GM18873 (cell line): Measurements from ENCODE around the gene SEC23IP.
A peak's percentile ranks its signal among the peaks of the same experiment; 100 is the strongest.
"Not testable (repeated sequence)": the region's sequence is repeated elsewhere in the genome, so short reads cannot be mapped to it uniquely, and the experiment has no call there.

ENCODE experiments used
- ATAC-seq: cut with Tn5 transposase; IDR thresholded peaks from one replicate; pipeline ENCODE4 v1.9.1; 2021; ENCODE audit warnings: mild to moderate bottlenecking, moderate library complexity, moderate number of reproducible peaks; ENCODE audit not compliant: unreplicated experiment, low FRiP score

Gene SEC23IP

DNA sequence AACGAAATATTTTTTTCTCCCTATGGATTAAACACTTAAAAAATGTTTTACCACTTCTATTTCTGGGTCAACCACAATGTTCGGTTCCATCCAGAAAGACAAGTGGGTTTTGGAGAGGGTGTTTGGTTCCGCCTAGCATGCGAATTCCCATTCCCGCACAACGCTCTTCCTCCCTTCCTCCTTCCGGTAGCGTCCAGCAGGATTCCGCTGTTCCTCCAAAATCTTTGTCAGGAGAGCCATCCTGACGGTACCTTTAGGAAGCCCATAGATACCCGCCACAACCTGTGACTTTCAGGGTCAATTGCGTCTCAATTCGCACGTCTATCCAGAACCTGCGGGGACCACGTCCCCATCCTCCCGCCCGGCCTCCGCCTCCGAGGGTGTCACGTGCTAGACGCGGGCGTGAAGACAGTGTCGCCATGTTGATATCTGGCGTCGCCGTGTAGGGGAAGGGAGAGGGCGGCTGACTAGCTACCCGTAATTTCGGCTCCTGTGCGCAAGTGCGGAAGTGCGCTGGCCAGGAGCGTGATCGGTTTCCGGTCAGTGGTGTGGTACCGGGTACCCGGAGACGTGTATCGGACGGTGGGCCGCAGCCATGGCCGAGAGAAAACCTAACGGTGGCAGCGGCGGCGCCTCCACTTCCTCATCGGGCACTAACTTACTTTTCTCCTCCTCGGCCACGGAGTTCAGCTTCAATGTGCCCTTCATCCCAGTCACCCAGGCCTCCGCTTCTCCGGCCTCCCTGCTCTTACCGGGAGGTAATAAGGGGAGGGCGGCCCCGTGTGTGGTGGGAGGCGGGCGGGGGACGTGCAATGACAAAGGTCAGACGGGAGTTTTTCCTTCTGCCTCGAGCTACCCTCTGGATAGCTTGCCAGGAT lies at the start of gene SEC23IP:
TSS of gene SEC23IP (plus strand) at position 543 of the 878 bp plus-strand sequence. CDS start at position 596, 53 bp downstream.
- peak; percentile 97 for ATAC-seq

- no peak for ATAC-seq
These were observed 46.9 kb upstream of the SEC23IP start for GRCh38 chr10:119845656-119846055.

GRCh38 chr10:119849031-119849789 lies 43.3 kb upstream of the SEC23IP start:
- no peak for ATAC-seq

GRCh38 chr10:119849944-119850343 lies 42.6 kb upstream of the SEC23IP start:
- no peak for ATAC-seq

GRCh38 chr10:119852277-119852676 lies 40.3 kb upstream of the SEC23IP start:
- no peak for ATAC-seq

- ATAC-seq = no peak
These were observed 39.7 kb upstream of the SEC23IP start for GRCh38 chr10:119852822-119853221.

- ATAC-seq = no peak
These were observed 39.0 kb upstream of the SEC23IP start for GRCh38 chr10:119853574-119853973.

GRCh38 chr10:119858063-119858462 lies 34.5 kb upstream of the SEC23IP start:
- ATAC-seq = no peak

DNA sequence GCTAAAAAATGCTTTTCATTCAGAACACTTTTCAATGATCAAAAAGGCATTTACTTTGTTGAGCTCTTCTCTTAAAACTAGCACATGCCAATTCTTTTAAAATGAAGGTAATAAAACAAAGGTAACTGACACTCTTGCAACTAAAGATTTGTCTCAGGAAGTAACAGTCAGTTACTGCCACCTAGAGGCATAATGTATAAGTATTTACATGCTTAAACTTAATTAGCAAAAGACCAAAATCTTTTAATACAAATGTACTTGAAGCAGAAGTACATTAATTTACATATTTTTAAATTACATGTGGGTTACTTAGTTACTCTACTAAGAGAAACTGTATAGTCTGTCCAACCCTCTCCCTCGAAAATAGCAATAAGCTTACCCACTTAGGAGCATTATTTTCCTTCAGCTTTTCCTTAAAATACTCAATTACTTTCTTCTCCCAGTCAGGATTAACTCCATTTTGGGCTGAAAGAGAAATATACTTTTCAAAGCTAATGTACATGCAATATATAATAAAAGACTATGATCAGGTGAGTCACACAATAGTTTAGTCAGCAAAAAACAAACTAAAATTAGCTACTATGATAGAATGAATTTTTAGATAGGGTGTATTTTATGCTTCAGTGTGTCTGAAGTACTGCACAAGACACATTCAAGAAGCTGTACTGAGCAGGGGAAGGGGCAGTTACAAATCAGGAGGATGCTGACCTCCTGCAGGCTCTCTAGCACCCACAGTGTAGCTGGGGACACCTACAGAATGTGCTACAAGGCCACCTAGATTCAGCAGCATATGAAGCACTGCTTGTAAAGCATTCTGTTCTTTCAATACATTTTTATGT lies 32.9 kb upstream of the SEC23IP start:
- ATAC-seq = no peak

DNA sequence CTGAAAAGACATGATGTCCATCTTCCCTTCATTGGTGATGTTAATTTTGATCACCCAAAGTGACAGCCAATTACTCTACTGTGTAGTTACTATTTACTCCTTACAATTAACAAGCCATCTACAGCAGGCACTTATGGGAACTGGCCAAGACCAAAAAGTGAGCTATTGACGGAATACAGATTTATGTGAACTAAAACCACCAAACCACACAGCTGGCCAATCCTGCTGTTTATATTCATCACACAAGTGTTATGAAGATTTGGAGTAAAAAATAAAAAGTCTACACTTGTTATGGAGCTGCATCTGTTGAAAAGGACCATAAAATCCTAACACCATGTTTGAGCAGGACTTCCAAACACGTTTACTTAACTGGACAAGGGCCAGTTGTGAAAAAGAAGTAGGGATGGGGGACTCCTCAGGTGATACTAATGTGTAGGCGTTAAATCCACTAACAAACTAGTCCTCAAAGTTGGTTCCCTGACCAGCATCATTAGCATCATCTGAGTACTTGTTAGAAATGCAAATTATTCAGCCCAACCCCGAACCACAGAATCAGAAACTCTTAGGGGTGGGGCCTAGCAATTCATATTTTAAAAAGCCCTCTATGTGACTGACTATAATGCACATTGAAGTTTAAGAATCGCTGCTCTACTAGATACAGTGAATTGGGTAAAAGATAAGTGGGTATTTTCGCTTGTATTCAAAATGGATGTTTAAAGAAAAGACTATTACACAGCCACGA lies 31.5 kb upstream of the SEC23IP start:
- ATAC-seq = no peak

GRCh38 chr10:119862524-119862923 lies 30.0 kb upstream of the SEC23IP start:
- no peak for ATAC-seq

DNA sequence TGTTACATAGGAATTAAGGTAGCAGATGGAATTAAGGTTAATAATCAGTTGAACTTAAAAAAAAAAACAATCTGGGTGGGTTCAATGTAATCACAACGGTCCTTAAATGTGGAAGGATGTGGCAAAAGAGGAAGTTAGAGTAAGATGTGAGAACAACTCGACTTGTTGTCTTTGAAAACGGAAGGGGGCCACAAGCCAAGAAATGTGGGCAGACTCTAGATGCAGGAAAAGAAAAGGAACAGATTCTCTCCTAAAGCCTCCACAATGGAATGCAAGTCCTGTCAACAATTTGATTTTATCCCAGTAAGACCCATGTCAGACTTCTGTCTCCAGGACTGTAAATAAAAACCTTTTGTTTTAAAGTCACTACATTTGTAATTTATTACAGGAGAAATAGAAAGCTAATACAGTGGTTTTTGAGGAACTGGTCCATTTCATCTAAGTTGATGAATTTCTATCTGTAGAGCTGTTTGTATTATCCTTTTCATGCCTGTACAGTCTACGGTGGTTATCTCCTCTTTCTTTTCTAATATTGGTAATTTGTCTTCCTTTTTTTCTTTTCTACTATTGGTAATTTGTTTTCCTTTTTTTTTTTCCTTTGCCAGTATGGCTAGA lies 28.5 kb upstream of the SEC23IP start:
- ATAC-seq = no peak

DNA sequence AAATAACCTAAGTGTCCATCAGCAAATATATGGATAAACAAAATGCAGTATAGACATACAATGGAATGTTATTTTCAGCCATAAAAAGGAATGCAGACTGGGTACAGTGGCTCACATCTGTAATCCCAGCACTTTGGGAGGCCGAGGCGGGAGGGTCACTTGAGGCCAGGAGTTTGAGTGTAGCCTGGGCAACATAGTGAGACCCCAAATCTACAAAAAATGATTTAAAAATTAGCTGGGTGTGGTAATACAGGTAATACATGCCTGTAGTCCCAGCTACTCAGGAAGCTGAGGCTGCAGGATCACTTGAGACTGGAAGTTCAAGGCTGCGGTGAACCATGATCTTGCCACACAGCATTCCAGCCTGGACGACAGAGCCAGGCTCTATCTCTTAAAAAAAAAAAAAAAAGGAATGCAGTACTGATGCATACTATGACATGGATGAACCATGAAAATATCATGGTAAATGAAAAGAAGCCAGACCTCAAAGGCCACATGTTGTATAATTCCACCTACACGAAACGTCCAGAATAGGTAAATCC lies 26.8 kb upstream of the SEC23IP start:
- no peak for ATAC-seq

- no peak for ATAC-seq
These were observed 25.2 kb upstream of the SEC23IP start for GRCh38 chr10:119867317-119867716.

DNA sequence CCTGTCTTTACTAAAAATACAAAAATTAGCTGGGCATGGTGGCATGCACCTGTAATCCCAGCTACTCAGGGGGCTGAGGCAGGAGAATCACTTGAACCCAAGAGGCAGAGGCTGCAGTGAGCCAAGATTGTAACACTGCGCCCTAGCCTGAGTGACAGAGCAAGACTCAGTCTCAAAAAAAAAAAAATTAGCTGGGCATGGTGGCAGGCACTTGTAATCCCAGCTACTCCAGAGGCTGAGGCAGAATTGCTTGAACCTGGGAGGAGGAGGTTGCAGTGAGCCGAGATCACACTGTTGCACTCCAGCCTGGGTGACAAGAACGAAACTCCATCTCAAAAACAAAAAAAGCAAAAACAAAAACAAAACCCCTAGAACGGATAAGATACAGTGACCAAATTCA lies 23.1 kb upstream of the SEC23IP start:
- ATAC-seq = not testable (repeated sequence)

- peak; percentile 30 for ATAC-seq
These were observed 20.5 kb upstream of the SEC23IP start for GRCh38 chr10:119871881-119872609.

DNA sequence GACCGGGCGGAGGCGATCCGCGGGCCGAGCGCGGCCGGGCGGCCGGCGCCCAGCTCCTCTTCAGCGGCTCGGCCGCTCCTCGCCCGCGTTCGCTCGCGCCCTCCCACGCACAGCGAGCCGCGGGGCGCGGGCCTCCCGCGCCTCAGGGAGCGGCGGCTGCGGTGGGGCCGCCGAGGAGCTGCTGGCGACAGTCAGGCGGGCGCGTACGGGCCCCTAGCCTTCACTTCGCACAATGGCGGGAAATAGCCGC lies 20.0 kb upstream of the SEC23IP start, which contains the start of gene MCMBP:
TSS of gene MCMBP (minus strand) at position 234 of the 250 bp plus-strand sequence. CDS start 259 bp downstream, outside the sequence.
- ATAC-seq = peak; percentile 11

- ATAC-seq = peak; percentile 72
These were observed 19.5 kb upstream of the SEC23IP start for GRCh38 chr10:119872860-119873681.
